ENCODE results near the gene COLEC12. TPM values are rescaled to one million over a fixed set of nuclear protein-coding genes. Genes with fewer than 3 reads are reported as not detected.

Gene COLEC12
- total RNA-seq, 1 donor from 2014 or later: 70.0 TPM

DNA sequence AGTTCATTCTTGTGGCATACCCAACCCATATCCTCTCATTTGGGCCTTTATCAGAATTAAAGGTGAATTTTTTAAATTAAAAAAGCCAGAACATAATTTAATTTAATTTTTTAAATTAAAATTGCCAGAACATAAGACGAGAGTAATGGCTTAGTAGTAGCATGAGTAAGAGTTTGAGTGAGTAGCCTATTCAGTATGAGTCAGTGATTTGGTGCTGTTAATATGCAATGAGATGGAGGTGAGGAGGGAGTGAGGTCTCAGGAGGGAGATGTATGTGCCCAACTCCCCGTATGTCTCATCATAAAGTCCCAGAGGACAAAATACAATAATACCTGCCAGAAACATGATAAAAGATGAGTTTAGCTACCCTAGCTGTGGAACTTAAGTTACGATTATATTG, 117.4 kb downstream of the COLEC12 start:
- Mint-ChIP-seq H3K4me3 (no peak overlapping the region), H3K27me3 (ENCODE audit: low read depth) (no peaks in the 10 kb centered on the region), H3K4me1 (peaks cover 40% of the 10 kb centered on the region), H3K36me3 (peaks cover 9% of the 10 kb centered on the region), H3K9me3 (peaks cover 6% of the 10 kb centered on the region), H3K27ac (no peak overlapping the region)
- TF ChIP-seq, protein P1, sequence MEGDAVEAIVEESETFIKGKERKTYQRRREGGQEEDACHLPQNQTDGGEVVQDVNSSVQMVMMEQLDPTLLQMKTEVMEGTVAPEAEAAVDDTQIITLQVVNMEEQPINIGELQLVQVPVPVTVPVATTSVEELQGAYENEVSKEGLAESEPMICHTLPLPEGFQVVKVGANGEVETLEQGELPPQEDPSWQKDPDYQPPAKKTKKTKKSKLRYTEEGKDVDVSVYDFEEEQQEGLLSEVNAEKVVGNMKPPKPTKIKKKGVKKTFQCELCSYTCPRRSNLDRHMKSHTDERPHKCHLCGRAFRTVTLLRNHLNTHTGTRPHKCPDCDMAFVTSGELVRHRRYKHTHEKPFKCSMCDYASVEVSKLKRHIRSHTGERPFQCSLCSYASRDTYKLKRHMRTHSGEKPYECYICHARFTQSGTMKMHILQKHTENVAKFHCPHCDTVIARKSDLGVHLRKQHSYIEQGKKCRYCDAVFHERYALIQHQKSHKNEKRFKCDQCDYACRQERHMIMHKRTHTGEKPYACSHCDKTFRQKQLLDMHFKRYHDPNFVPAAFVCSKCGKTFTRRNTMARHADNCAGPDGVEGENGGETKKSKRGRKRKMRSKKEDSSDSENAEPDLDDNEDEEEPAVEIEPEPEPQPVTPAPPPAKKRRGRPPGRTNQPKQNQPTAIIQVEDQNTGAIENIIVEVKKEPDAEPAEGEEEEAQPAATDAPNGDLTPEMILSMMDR (IDR thresholded peaks at IDR 0.05; ENCODE audit: unreplicated experiment): no peak
- no peak for DNase-seq (ENCODE audit: low spot score in 2 of 2, unreplicated experiment in 2 of 2)

DNA sequence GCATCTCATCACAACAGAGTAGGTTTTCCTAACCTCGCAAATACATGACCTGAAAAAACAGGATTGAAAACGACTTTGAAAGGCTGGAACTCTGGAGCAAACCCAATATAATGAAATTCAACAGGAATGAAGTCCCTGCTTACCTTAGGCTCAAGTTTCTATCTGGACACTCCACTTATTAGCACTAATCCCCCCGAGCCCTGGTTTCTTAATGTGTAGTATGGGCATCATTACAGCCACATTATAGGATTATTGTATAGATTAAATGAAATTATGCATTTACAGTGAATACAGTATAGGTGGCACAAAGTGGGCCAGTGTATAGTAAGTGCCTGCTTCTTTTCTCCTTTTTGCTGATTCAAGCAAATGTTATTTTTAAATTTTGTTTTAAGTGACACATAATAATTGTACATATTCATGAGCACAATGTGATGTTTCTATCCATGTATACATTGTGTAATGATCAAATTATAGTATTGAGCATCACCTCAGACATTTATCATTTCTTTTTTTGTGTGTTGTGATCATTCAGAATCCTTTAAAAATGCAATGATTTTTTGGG, 118.0 kb downstream of the COLEC12 start:
- H3K36me3 Mint-ChIP-seq: peaks cover 12% of the 10 kb centered on the region
- H3K4me3 Mint-ChIP-seq: no peak overlapping the region
- peaks cover 6% of the 10 kb centered on the region for H3K9me3 Mint-ChIP-seq
- H3K4me1 Mint-ChIP-seq: peaks cover 38% of the 10 kb centered on the region
- TF ChIP-seq, protein P1 (IDR thresholded peaks at IDR 0.05; ENCODE audit: unreplicated experiment): no peak
- DNase-seq (ENCODE audit: low spot score in 2 of 2, unreplicated experiment in 2 of 2): no peak
- H3K27me3 Mint-ChIP-seq (ENCODE audit: low read depth): no peaks in the 10 kb centered on the region
- H3K27ac Mint-ChIP-seq: no peak overlapping the region

DNA sequence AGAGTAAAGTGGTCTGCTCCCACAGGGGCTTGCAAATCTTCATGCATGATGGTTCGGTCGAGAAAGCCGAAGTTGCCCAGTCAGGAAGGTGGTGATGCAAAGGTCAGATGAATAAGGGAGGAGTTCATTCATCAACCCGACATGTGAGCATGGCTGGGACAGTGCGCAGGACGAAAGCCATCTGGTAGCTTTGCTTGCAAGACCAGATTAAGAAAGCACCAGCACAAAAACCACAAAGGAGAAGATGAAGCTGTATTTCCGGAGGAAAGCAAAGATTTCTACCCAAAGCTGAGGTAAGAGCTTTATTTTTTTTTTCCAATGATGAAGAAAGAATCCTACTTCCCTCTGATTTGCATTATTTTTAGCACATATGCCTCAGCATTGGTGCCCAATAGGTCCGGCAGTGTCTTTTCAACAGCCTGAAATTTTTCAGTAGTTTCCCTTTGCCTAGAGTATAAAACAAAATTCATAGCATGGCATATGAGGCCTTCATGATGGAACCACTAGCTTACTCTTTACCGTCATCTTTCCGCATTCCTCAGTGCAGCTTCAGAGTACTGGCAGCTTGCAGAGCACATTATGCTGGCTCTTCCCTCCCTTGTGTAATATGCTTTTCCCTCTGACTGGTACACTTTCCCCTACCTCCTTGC, 120.7 kb downstream of the COLEC12 start:
- Mint-ChIP-seq H3K4me1 (peaks cover 37% of the 10 kb centered on the region), H3K27ac (peak overlapping the region; percentile 28), H3K36me3 (peaks cover 12% of the 10 kb centered on the region)

DNA sequence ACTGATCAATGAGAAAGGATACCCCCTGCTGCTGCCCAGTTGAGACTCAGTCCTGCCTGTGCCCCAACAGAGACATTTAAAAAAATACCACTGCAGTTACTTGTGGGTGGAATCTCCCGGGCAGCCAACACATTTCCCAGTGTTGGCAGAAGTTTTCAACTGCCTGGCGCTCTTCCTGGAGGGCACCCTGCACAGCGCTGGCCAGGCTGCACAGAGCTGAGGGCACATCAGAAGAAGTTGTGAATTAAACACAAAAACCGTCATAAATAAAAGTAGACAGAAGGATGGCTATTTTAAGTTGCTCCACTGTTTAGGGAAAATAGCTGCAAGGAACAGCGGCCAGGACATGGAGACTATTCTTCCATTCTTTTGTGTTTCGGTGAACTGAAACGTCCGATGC, 122.4 kb downstream of the COLEC12 start:
- TF ChIP-seq, protein P1 (IDR thresholded peaks at IDR 0.05; ENCODE audit: unreplicated experiment): no peak
- H3K27ac Mint-ChIP-seq: peak overlapping the region; percentile 32

More for the DNA sequence above, 120.7 kb downstream of the COLEC12 start:
- Mint-ChIP-seq H3K4me3 (no peak overlapping the region), H3K27me3 (ENCODE audit: low read depth) (no peaks in the 10 kb centered on the region), H3K9me3 (peaks cover 6% of the 10 kb centered on the region)
- TF ChIP-seq, protein P1 (IDR thresholded peaks at IDR 0.05; ENCODE audit: unreplicated experiment): no peak
- no peak for DNase-seq (ENCODE audit: low spot score in 2 of 2, unreplicated experiment in 2 of 2)

DNA sequence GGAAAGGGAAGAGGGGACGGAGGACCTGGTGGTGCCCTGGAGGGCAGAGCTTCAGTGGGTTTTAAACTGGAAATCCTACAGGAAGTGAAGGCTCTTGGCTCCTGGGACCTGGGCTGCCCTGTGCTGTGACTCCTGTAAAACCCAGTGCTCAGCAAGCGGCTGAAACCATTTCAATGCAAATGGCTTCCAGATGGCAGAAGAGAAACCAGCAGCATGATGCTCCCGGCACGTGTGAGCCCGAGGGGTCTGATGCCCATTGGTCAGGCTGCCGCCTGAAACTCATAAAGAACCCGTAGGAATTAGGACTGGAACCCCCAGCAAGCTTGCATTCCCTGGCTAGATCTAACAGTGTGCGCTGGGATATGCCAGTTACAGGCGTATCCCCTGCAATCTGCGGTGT, 123.4 kb downstream of the COLEC12 start:
- Mint-ChIP-seq H3K9me3 (no peaks in the 10 kb centered on the region), H3K27me3 (ENCODE audit: low read depth) (no peaks in the 10 kb centered on the region), H3K4me3 (no peak overlapping the region), H3K27ac (peak overlapping the region; percentile 48), H3K4me1 (peaks cover 40% of the 10 kb centered on the region), H3K36me3 (peaks cover 3% of the 10 kb centered on the region)
- TF ChIP-seq, protein P1 (IDR thresholded peaks at IDR 0.05; ENCODE audit: unreplicated experiment): no peak
- no peak for DNase-seq (ENCODE audit: low spot score in 2 of 2, unreplicated experiment in 2 of 2)

More for the DNA sequence above, 122.4 kb downstream of the COLEC12 start:
- DNase-seq (ENCODE audit: low spot score in 2 of 2, unreplicated experiment in 2 of 2): no peak
- Mint-ChIP-seq H3K36me3 (peaks cover 3% of the 10 kb centered on the region), H3K4me3 (no peak overlapping the region), H3K9me3 (no peaks in the 10 kb centered on the region), H3K4me1 (peaks cover 41% of the 10 kb centered on the region), H3K27me3 (ENCODE audit: low read depth) (no peaks in the 10 kb centered on the region)

All from mesothelial cell of epicardium (in vitro differentiated cells).